NB4 (cell line): ENCODE measurements around the gene CDH13.

ENCODE experiments used
- DNase-seq: peaks from one replicate; pipeline ENCODE4 v3.0.0; 2010; ENCODE audit warnings: low read depth
- H3K4me3 ChIP-seq: one replicate; pipeline ENCODE4 v1.5.1; 2011; ENCODE audit warnings: mild to moderate bottlenecking, low read depth, low read length, moderate library complexity
- CTCF ChIP-seq: IDR thresholded peaks from one replicate; pipeline ENCODE4 v1.5.1; 2012; ENCODE audit warnings: low read depth, low read length
- MAX ChIP-seq: IDR thresholded peaks from 2 replicates; pipeline ENCODE4 v1.6.1; 2011; ENCODE audit warnings: low read depth, low read length
- MYC ChIP-seq: IDR thresholded peaks from 2 replicates; pipeline ENCODE4 v1.6.1; 2011; ENCODE audit warnings: low read depth, low read length
- POLR2A ChIP-seq: IDR thresholded peaks from 2 replicates; pipeline ENCODE4 v1.6.1; 2011; ENCODE audit warnings: mild to moderate bottlenecking; ENCODE audit not compliant: insufficient read length; ENCODE audit errors: extremely low read depth

CDH13 gene

GRCh38 chr16:83023640-83024039, 396.9 kb downstream of the CDH13 start:
- no peak for TF ChIP-seq MAX
- TF ChIP-seq CTCF = no peak
- TF ChIP-seq POLR2A = no peak
- TF ChIP-seq MYC = no peak
- H3K4me3 ChIP-seq = no peak overlapping the region
- no peak for DNase-seq

- no peak overlapping the region for H3K4me3 ChIP-seq
- TF ChIP-seq MYC (no peak), MAX (no peak), CTCF (no peak), POLR2A (no peak)
- DNase-seq = no peak
Measured at GRCh38 chr16:83027973-83028372, 401.2 kb downstream of the CDH13 start.

GRCh38 chr16:83029467-83029866, 402.7 kb downstream of the CDH13 start:
- no peak for DNase-seq
- TF ChIP-seq CTCF = no peak
- H3K4me3 ChIP-seq = no peak overlapping the region

GRCh38 chr16:83031524-83031923, 404.8 kb downstream of the CDH13 start:
- H3K4me3 ChIP-seq = no peak overlapping the region
- no peak for TF ChIP-seq CTCF
- no peak for TF ChIP-seq MYC
- TF ChIP-seq POLR2A = no peak
- TF ChIP-seq MAX = no peak
- no peak for DNase-seq

- H3K4me3 ChIP-seq = no peak overlapping the region
- TF ChIP-seq POLR2A (no peak), MAX (no peak), MYC (no peak), CTCF (no peak)
- DNase-seq = no peak
Measured at GRCh38 chr16:83037102-83037501, 410.3 kb downstream of the CDH13 start.

- DNase-seq = no peak
- TF ChIP-seq CTCF (no peak), MAX (no peak), MYC (no peak), POLR2A (no peak)
- H3K4me3 ChIP-seq = no peak overlapping the region
Measured at GRCh38 chr16:83037884-83038283, 411.1 kb downstream of the CDH13 start.
